T1000 (cell line): Measurements from ENCODE around the gene TMEM18.

ENCODE experiments used
- DNase-seq: peaks from one replicate; lab custom pipeline; 2025; ENCODE audit warnings: mixed read lengths; lab: John Stamatoyannopoulos, UW

The TMEM18 gene

DNA sequence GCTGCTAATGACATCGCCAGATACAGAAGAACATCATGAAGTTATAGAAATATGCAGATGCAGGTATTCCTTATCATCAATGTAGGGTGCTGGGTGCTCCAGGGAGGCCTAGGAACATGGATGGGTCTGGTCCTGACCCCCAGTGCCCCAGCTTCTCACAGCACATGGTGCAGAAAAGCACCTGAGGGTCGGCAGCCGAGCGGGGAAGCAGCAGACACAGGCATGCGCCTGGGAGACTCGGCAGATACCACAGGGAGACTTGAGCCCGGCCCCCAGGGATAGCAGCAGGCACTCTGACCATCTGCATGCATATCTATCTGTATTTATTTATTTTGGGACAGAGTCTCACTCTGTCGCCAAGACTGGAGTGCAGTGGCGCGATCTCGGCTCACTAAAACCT is 43.2 kb downstream of the TMEM18 start:
- DNase-seq = no peak

DNA sequence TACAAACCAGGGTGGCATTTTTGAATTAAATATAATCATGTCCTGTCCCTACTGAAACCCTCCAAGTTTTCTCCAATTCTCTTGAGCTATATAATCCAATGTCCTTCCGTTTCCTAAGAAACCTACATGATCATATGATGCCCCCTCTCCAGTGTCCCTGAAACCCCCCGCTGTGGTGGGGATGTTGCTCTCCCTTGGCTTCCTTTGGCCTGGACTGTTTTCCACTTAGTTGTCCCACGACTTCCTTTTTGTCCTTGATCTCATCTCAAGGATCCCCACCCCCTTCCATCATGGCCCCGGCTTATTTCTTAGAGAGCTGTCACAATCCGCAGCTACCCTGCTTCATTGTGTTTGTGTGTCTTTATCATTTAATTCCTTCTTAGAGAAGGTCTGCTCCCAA is 43.8 kb downstream of the TMEM18 start:
- no peak for DNase-seq

DNA sequence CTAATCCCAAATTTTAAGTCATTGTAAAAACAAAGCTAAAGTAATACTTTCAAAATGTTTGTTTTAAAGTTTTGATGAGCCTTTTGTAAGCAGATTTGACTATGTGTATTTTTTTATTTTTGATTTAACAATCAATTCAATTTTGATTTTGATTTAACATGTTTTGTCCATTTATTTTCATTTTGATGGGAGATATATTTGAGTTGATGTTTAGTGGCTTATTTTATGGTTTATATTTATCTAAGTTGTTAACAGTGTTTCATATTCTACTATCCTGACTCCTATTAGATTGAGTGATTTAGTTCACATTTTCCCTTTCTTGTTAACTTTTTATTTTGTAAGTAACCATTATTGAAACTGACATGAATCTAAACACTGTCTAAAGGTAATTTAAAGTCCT is 44.7 kb downstream of the TMEM18 start:
- no peak for DNase-seq

- no peak for DNase-seq
These were observed 45.5 kb downstream of the TMEM18 start for GRCh38 chr2:631741-632140.

DNA sequence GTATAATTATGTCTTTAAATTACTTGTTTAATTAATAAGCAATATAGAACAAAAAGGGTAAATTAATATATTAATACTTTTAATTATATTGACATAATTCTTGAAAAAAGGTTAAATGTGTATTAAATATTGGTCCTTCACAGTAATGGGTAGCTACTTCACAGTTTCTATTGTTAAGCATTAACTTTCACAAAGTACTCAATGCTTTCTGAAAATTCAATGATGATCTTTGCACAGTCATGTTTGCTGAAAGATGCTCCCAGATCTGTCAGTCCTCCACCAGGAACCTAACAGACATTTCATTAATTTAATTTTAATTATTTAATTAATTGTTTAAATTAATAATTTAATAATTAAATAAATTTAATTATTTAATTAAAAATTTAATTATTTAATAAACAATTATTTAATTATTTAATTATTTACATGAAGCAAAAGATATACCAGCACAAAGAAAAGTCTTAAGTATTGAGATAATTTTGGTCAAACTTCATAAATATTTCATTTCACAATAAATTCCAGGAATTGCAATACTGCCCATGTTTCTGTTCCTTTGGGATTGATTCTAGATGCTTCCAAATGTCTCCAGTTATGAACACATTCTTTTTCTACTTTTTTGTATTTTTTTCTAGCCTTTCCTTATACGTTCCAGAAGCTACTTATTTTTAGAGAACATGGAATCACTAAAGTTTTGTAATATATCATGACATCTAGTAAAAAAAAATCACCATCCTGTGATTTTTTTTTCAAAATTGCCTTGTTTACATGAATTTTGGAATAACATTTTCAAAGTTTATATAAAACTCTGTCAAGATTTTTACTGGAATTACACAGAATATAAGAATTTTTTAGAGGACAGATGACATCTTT is 46.5 kb downstream of the TMEM18 start:
- no peak for DNase-seq

- DNase-seq = no peak
These were observed 47.2 kb downstream of the TMEM18 start for GRCh38 chr2:629961-630360.

DNA sequence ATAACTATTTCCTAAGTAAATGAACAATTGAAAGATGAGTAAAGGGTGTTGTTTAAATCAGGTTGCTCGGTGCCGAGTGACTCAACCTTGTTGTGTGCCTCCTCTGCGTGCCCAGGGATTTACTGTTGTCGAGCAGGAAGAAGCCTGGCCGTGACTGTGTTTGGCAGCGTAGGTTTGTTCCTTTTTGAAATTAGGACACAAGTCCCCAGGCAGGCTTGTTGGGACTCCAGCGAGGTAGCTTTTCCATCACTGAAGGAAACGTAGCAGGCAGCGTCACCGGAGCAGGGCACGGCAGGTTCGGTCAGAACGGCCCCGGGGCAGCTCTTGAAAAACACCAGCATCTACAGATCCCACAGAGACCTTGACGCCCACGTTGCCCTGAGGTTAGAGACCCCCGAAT is 48.6 kb downstream of the TMEM18 start:
- no peak for DNase-seq

DNA sequence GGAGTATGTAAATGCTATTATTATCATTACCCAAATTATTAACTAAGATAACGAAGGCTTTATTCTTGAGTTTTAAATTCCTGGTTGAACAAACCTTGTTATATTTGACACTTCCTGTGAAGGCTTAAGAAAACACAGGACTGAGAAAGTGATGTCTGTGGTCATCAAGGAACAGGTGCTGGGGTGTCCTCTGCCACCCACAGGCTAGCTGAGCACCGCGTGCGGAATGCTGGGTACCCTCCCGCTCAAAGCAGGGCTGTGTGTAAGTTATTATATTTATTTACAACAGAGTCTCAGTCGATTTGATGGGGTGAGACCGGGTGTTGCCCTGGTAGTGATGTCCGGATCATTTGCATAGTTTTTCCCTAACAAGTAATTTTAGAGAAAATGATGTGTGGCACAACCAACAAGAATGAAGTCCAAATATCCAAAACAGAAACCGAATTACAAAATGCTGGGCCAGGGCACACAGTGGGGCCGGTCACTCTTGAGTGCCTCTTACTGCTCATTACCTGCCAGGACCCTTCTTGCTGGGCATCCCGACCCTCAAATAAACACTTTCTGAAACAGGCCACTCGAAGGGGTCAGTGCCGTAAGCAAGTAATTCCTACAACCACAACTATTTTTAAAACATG is 49.2 kb downstream of the TMEM18 start:
- no peak for DNase-seq

DNA sequence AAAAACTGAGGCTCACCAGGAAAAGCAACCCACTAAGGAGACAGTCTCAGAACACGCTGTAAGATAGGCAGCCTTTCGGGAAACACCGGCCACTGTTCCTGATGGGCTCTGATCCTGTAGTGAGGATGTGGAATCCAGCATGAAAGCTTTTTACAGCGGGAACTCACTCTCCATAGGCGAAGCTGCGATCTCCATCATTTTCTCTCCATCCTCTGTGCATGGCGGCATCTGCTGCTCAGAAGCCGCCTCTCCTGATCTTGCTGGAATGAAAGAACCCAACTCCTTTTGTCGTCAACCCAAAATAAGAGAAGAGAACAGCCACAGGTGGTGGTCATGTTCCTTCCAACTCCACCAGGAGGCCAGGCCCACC is 49.9 kb downstream of the TMEM18 start:
- no peak for DNase-seq

GRCh38 chr2:626491-627339 is 50.5 kb downstream of the TMEM18 start:
- no peak for DNase-seq

GRCh38 chr2:625415-626333 is 51.5 kb downstream of the TMEM18 start:
- no peak for DNase-seq

- no peak for DNase-seq
These were observed 52.5 kb downstream of the TMEM18 start for GRCh38 chr2:624551-625347.

DNA sequence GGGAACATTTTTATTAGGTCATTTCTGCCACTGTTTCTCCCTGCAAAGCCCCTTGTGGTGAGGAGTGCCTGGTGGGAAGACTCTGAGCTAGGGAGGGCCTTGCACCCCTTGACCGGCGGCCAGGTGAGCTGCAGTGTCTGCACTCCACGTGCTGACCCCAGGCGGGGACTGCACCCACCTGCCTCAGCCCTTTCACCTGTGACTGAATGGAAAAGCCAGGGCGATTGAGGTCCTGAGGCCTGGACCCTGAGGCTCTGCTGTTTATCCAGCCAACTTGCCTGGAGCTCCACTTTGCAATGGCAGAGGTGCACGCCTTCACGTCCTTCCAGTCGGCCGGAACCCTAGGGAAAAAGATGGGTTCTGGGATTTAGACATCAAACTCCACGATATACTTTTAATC is 53.1 kb downstream of the TMEM18 start:
- DNase-seq = no peak

DNA sequence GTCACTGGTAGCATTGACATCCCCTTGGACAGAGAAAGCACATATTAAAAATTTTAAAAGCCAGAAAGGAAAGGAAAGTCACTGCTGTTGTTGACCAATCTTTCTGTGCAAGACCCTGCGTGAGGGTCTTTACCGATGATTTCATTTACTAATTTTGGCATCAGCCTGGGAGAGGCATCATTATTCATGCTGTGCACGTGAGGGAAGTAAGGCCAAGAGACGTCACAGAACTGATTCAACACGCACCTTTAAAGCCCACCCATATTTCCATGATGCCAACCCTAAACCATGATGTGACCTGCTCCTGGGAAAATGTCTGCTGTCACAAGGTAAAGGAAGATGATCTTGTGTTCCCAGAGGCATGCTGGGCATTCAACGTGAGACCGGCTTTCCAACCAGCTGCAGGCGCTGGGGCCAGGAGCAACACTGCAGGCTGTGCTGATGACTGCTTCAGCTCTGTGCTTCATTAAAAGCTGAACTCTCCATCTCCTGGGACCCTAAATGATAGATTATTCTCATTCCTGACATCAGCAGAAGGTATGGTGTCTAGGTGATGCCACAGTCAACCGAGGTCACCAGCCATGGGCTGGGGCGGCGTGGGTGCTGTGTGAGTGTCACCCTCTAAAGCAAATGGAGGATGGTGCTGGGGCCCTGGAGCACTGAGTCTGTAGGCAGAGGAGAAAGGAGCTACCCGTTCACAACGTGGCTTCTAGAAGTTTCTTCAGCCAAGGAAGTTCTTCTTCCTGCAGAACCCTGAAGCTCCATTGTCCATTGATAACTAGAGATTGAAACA is 53.9 kb downstream of the TMEM18 start:
- DNase-seq = no peak

DNA sequence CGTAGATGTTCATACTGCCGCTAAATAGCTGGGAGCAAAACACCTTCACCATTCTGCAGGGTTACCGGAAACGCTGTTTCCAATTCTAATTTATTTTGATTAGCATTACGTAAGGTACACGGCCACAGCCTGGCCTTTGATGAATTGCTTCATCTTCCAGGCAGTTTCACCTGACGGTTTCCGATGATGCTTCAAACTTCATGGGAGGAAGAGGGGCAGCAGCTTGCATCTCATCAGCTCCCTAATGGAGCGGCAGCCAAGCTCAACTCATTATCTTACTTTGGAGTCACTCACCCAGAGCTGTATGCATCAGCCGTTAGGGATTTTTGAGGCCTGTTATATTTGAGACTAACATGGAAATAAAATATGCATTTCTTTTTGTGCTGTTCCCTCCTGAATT is 54.8 kb downstream of the TMEM18 start:
- no peak for DNase-seq

DNA sequence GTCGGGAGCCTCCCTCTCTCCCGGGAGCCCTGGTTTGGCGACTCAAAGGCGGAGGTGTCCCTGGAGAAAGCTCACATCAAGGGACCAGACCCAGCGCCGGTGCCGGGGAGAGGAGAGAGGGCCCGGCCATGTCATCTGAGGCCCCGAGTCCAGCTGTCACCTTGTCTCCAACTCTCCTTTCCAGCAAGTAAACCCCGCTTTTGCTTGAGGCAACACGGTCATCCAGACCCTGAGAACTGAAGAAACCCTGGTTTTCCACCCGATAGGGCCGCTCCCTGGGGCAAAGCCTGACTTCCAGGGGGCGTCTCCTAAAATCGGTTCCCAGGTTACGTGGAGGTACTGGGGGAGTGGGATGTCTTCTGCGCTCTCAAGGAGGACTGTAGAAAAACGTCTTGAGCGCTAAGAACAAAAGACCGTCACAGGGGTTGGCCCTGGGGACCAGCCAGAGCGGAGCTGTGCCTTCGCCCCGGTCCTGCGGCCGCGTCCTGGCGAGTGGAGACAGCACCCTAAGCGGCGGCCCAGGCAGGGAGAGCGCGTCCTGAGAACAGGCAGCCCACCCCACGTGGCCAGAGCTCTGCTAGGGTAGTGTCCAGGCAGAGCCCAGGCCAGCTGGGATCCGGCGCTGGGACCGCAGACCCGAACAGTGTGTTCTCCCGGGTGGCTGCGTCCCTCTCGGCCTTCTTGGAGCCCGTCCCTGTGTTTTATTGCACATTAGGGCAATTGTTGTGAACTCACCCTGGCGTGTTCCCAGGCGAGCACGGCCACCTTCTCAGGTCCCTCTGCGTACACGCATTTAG is 55.7 kb downstream of the TMEM18 start:
- no peak for DNase-seq

- DNase-seq = no peak
These were observed 56.5 kb downstream of the TMEM18 start for GRCh38 chr2:620471-621302.

DNA sequence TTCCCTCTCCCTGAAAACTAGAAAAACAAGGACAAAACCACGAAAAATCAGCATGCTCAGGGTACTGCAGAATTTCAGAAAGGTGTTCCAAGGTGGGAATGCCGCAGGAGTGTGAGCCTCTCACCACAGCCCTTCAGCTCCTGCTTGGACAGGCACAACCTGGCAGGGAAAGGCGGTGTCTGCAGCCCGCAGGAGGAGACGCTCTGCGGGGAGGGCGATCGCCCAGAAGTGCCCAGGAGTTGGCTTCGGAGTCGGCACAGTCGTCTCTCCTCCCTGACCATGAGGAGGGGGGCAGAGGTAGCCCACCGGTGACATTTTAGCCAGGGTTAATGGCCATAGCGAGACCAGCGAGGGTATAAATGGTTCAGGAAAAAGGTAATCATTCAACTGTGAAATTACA is 57.2 kb downstream of the TMEM18 start:
- DNase-seq = no peak
